Naive B cell (primary cell): ENCODE data around the gene SDC1. TPM values are rescaled to one million over a fixed set of nuclear protein-coding genes. Genes with fewer than 3 reads are reported as not detected.
A peak's percentile ranks its signal among the peaks of the same experiment; 100 is the strongest.

Source experiments
- ATAC-seq, 2 donors: fragments of 150-1000 bp; cut with Tn5 transposase; 2 replicates each; pipeline ENCODE4 v1.10.0; 2021; ENCODE audit warnings: low read depth in 2 of 2, mild to moderate bottlenecking in 2 of 2, moderate library complexity in 2 of 2
- DNase-seq: peaks from one replicate; pipeline ENCODE4 v3.0.0; 2022
- H3K27ac Mint-ChIP-seq, 6 donors: one replicate each; pipeline ENCODE4 v1.8.0; 2020 to 2022; ENCODE audit warnings: mild to moderate bottlenecking in 6 of 6, mixed read lengths in 6 of 6, moderate library complexity in 5 of 6, inconsistent platforms in 2 of 6
- H3K27me3 Mint-ChIP-seq, 3 donors: one replicate each; pipeline ENCODE4 v1.8.0; 2021 to 2022; ENCODE audit warnings: mixed read lengths in 3 of 3, mild to moderate bottlenecking in 1 of 3
- H3K36me3 Mint-ChIP-seq, 2 donors: one replicate each; pipeline ENCODE4 v1.8.0; 2020 to 2022; ENCODE audit warnings: mixed read lengths in 2 of 2, inconsistent platforms in 1 of 2, mild to moderate bottlenecking in 1 of 2
- H3K4me1 Mint-ChIP-seq, 3 donors: one replicate each; pipeline ENCODE4 v1.8.0; 2020 to 2022; ENCODE audit warnings: mixed read lengths in 3 of 3, inconsistent platforms in 1 of 3, mild to moderate bottlenecking in 1 of 3, moderate library complexity in 1 of 3
- H3K4me3 Mint-ChIP-seq, 8 donors: one replicate each; pipeline ENCODE4 v1.8.0; 2020 to 2022; ENCODE audit warnings: mild to moderate bottlenecking in 8 of 8, mixed read lengths in 8 of 8, moderate library complexity in 8 of 8, inconsistent platforms in 2 of 8
- H3K9me3 Mint-ChIP-seq, 7 donors: one replicate each; pipeline ENCODE4 v1.8.0; 2020 to 2022; ENCODE audit warnings: mixed read lengths in 7 of 7, mild to moderate bottlenecking in 5 of 7, inconsistent platforms in 2 of 7, moderate library complexity in 1 of 7
- polyA plus RNA-seq, 6 donors: library from polyadenylated mRNA; unstranded; fragments of 300-500 nt; fragmentation: Illumina TruSeq; gene quantifications; one replicate each; pipeline ENCODE4 v1.2.3, GENCODE V29; 2021; ENCODE audit warnings: low read depth in 6 of 6

Gene SDC1
- polyA plus RNA-seq, 6 donors from 2014 or later, result not detected

- ATAC-seq, result no peak
- DNase-seq, result no peak
- H3K4me3 Mint-ChIP-seq, result no peak overlapping the region
- H3K9me3 Mint-ChIP-seq, result no peaks in the 10 kb centered on the region
- H3K27ac Mint-ChIP-seq, result peak overlapping the region in 2 of 6 donors; percentile 47 to 69
- peaks cover 8 to 18% (median 14%) of the 10 kb centered on the region in 3 donors for H3K27me3 Mint-ChIP-seq
- H3K36me3 Mint-ChIP-seq, result no peaks in the 10 kb centered on the region
- no peaks in the 10 kb centered on the region for H3K4me1 Mint-ChIP-seq
These were observed 38.7 kb downstream of the SDC1 start for GRCh38 chr2:20186078-20186854.

- Mint-ChIP-seq H3K9me3 (no peaks in the 10 kb centered on the region), H3K36me3 (no peaks in the 10 kb centered on the region), H3K27me3 (peaks cover 8 to 18% (median 14%) of the 10 kb centered on the region in 3 donors), H3K4me3 (no peak overlapping the region), H3K27ac (no peak overlapping the region), H3K4me1 (no peaks in the 10 kb centered on the region)
- no peak for DNase-seq
- no peak for ATAC-seq
These were observed 39.5 kb downstream of the SDC1 start for GRCh38 chr2:20185176-20186022.

GRCh38 chr2:20184067-20184938 lies 40.6 kb downstream of the SDC1 start:
- no peak overlapping the region for H3K4me3 Mint-ChIP-seq
- DNase-seq (no peak), ATAC-seq (no peak)
- H3K36me3 Mint-ChIP-seq, result no peaks in the 10 kb centered on the region
- H3K9me3 Mint-ChIP-seq, result no peaks in the 10 kb centered on the region
- peaks cover 7 to 18% (median 11%) of the 10 kb centered on the region in 3 donors for H3K27me3 Mint-ChIP-seq
- H3K4me1 Mint-ChIP-seq, result no peaks in the 10 kb centered on the region
- H3K27ac Mint-ChIP-seq, result no peak overlapping the region

- no peak for ATAC-seq
- Mint-ChIP-seq H3K27ac (no peak overlapping the region), H3K4me3 (no peak overlapping the region), H3K4me1 (no peaks in the 10 kb centered on the region), H3K9me3 (no peaks in the 10 kb centered on the region), H3K27me3 (peaks cover 4 to 18% (median 8%) of the 10 kb centered on the region in 3 donors), H3K36me3 (no peaks in the 10 kb centered on the region)
- no peak for DNase-seq
These were observed 41.6 kb downstream of the SDC1 start for GRCh38 chr2:20183373-20183772.

- H3K27me3 Mint-ChIP-seq, result peaks cover 4 to 18% (median 8%) of the 10 kb centered on the region in 3 donors
- ATAC-seq, result no peak
- H3K4me3 Mint-ChIP-seq, result no peak overlapping the region
- no peaks in the 10 kb centered on the region for H3K9me3 Mint-ChIP-seq
- no peaks in the 10 kb centered on the region for H3K36me3 Mint-ChIP-seq
- no peak overlapping the region for H3K27ac Mint-ChIP-seq
- no peaks in the 10 kb centered on the region for H3K4me1 Mint-ChIP-seq
- no peak for DNase-seq
These were observed 42.5 kb downstream of the SDC1 start for GRCh38 chr2:20182241-20182931.

GRCh38 chr2:20181761-20182160 lies 43.2 kb downstream of the SDC1 start:
- no peaks in the 10 kb centered on the region for H3K36me3 Mint-ChIP-seq
- no peak overlapping the region for H3K27ac Mint-ChIP-seq
- no peaks in the 10 kb centered on the region for H3K4me1 Mint-ChIP-seq
- peaks cover 4 to 18% (median 8%) of the 10 kb centered on the region in 3 donors for H3K27me3 Mint-ChIP-seq
- H3K4me3 Mint-ChIP-seq, result no peak overlapping the region
- no peak for ATAC-seq
- DNase-seq, result no peak
- H3K9me3 Mint-ChIP-seq, result no peaks in the 10 kb centered on the region

- H3K27me3 Mint-ChIP-seq, result peaks cover 4 to 15% (median 8%) of the 10 kb centered on the region in 3 donors
- DNase-seq (no peak), ATAC-seq (no peak)
- no peaks in the 10 kb centered on the region for H3K4me1 Mint-ChIP-seq
- no peak overlapping the region for H3K27ac Mint-ChIP-seq
- no peaks in the 10 kb centered on the region for H3K36me3 Mint-ChIP-seq
- no peak overlapping the region for H3K4me3 Mint-ChIP-seq
- no peaks in the 10 kb centered on the region for H3K9me3 Mint-ChIP-seq
These were observed 44.0 kb downstream of the SDC1 start for GRCh38 chr2:20180676-20181648.

- DNase-seq (no peak), ATAC-seq (no peak)
- no peak overlapping the region for H3K4me3 Mint-ChIP-seq
- H3K27me3 Mint-ChIP-seq, result peaks cover 4 to 14% (median 8%) of the 10 kb centered on the region in 3 donors
- no peak overlapping the region for H3K27ac Mint-ChIP-seq
- no peaks in the 10 kb centered on the region for H3K4me1 Mint-ChIP-seq
- H3K36me3 Mint-ChIP-seq, result no peaks in the 10 kb centered on the region
- H3K9me3 Mint-ChIP-seq, result no peaks in the 10 kb centered on the region
These were observed 45.0 kb downstream of the SDC1 start for GRCh38 chr2:20179755-20180594.

GRCh38 chr2:20179466-20179754 lies 45.5 kb downstream of the SDC1 start:
- H3K36me3 Mint-ChIP-seq, result no peaks in the 10 kb centered on the region
- no peak overlapping the region for H3K4me3 Mint-ChIP-seq
- H3K9me3 Mint-ChIP-seq, result no peaks in the 10 kb centered on the region

GRCh38 chr2:20178666-20179465 lies 46.1 kb downstream of the SDC1 start:
- Mint-ChIP-seq H3K36me3 (no peaks in the 10 kb centered on the region), H3K27ac (no peak overlapping the region), H3K27me3 (peaks cover 4 to 10% (median 8%) of the 10 kb centered on the region in 3 donors), H3K9me3 (no peaks in the 10 kb centered on the region), H3K4me1 (no peaks in the 10 kb centered on the region), H3K4me3 (no peak overlapping the region)
- DNase-seq (no peak), ATAC-seq (no peak)

More at GRCh38 chr2:20179466-20179754, 45.5 kb downstream of the SDC1 start:
- Mint-ChIP-seq H3K27me3 (peaks cover 4 to 10% (median 8%) of the 10 kb centered on the region in 3 donors), H3K27ac (no peak overlapping the region), H3K4me1 (no peaks in the 10 kb centered on the region)
- no peak for DNase-seq
- ATAC-seq, result no peak

GRCh38 chr2:20178249-20178607 lies 46.7 kb downstream of the SDC1 start:
- ATAC-seq (no peak), DNase-seq (no peak)
- peaks cover 3 to 13% (median 4%) of the 10 kb centered on the region in 3 donors for H3K27me3 Mint-ChIP-seq
- no peak overlapping the region for H3K4me3 Mint-ChIP-seq
- no peaks in the 10 kb centered on the region for H3K36me3 Mint-ChIP-seq
- H3K4me1 Mint-ChIP-seq, result no peaks in the 10 kb centered on the region
- H3K9me3 Mint-ChIP-seq, result no peaks in the 10 kb centered on the region
- no peak overlapping the region for H3K27ac Mint-ChIP-seq
